SK-N-SH (cell line): ENCODE data around the gene USP28. TPM values are rescaled to one million over a fixed set of nuclear protein-coding genes. Genes with fewer than 3 reads are reported as not detected.
"Not testable (repeated sequence)": the region's sequence is repeated elsewhere in the genome, so short reads cannot be mapped to it uniquely, and the experiment has no call there.

Experiments
- CTCF ChIA-PET: fragments of 300-600, 350-600 bp; formaldehyde crosslinking; extraction: SDS; loops from one replicate; lab custom pipeline; 2021; lab: Yijun Ruan, JAX
- POLR2A ChIA-PET: fragments of 350-600 bp; sonication (Branson Sonifier 250); formaldehyde crosslinking; extraction: SDS; loops from one replicate; lab custom pipeline; 2020; ENCODE audit warnings: antibody characterized with exemption, inconsistent platforms; lab: Yijun Ruan, JAX
- DNase-seq: peaks from one replicate; pipeline ENCODE4 v3.0.0; 2012
- H2AFZ ChIP-seq: fragments of 200-600 bp; sonication (generic); 2 replicates; pipeline ENCODE4 v1.8.1; 2016; ENCODE audit warnings: antibody characterized with exemption, mild to moderate bottlenecking, low read depth
- H3F3A ChIP-seq: fragments of 200-600 bp; sonication (generic); replicated peaks from 2 replicates; pipeline ENCODE3; 2016; ENCODE audit warnings: antibody characterized with exemption, mild to moderate bottlenecking; ENCODE audit not compliant: insufficient read depth
- H3K27ac ChIP-seq, 2 experiments: fragments of 200-500 bp in 1 of 2; fragments of 200-600 bp in 1 of 2; sonication (Bioruptor generic) in 1 of 2; sonication (generic), shearing (Covaris generic) in 1 of 2; 2 replicates each; pipeline versions ENCODE4 v1.5.1 to v1.6.1; 2014 to 2016; ENCODE audit warnings: low read depth in 2 of 2, inconsistent platforms in 1 of 2, low read length in 1 of 2, mild to moderate bottlenecking in 1 of 2, mixed read lengths in 1 of 2
- H3K27me3 ChIP-seq: fragments of 200-600 bp; sonication (generic), shearing (Covaris generic); 2 replicates; pipeline ENCODE4 v1.6.1; 2016; ENCODE audit warnings: mixed run types; ENCODE audit not compliant: insufficient read depth
- H3K36me3 ChIP-seq, 2 experiments: fragments of 200-500 bp in 1 of 2; fragments of 200-600 bp in 1 of 2; sonication (Bioruptor generic) in 1 of 2; sonication (generic) in 1 of 2; replicated peaks in 1 of 2; 2 replicates each; pipeline versions ENCODE3 to v1.5.1; 2014 to 2016; ENCODE audit warnings: low read length in 1 of 2, mild to moderate bottlenecking in 1 of 2; ENCODE audit not compliant: insufficient read depth in 2 of 2, control insufficient read depth in 1 of 2
- H3K4me1 ChIP-seq, 2 experiments: fragments of 200-500 bp in 1 of 2; fragments of 200-600 bp in 1 of 2; sonication (Bioruptor generic) in 1 of 2; sonication (generic), shearing (Covaris generic) in 1 of 2; 2 replicates each; pipeline versions ENCODE4 v1.5.1 to v1.6.1; 2014 to 2016; ENCODE audit warnings: low read depth in 1 of 2, low read length in 1 of 2, mixed run types in 1 of 2; ENCODE audit not compliant: insufficient read depth in 2 of 2, control insufficient read depth in 1 of 2
- H3K4me2 ChIP-seq: fragments of 200-600 bp; sonication (generic), shearing (Covaris generic); 2 replicates; pipeline ENCODE4 v1.6.1; 2017; ENCODE audit warnings: mixed run types
- H3K4me3 ChIP-seq, 2 experiments: fragments of 200-500 bp in 1 of 2; fragments of 200-600 bp in 1 of 2; sonication (Bioruptor generic) in 1 of 2; sonication (generic), shearing (Covaris generic) in 1 of 2; 2 replicates each; pipeline versions ENCODE4 v1.5.1 to v1.8.1; 2014 to 2016; ENCODE audit warnings: low read depth in 2 of 2, inconsistent platforms in 1 of 2, low read length in 1 of 2, mild to moderate bottlenecking in 1 of 2, mixed read lengths in 1 of 2, moderate library complexity in 1 of 2
- H3K79me2 ChIP-seq: fragments of 200-600 bp; sonication (generic); 2 replicates; pipeline ENCODE4 v1.8.1; 2017; ENCODE audit warnings: mild to moderate bottlenecking; ENCODE audit not compliant: insufficient read depth
- H3K9ac ChIP-seq: fragments of 200-600 bp; sonication (generic); 2 replicates; pipeline ENCODE4 v1.6.1; 2017; ENCODE audit warnings: mixed run types
- H3K9me2 ChIP-seq: fragments of 200-600 bp; sonication (generic); 2 replicates; pipeline ENCODE4 v1.6.1; 2017; ENCODE audit warnings: mixed run types
- H3K9me3 ChIP-seq: fragments of 200-600 bp; sonication (generic); 2 replicates; pipeline ENCODE4 v1.6.1; 2017; ENCODE audit warnings: mixed run types, mild to moderate bottlenecking, moderate library complexity
- H4K20me1 ChIP-seq: fragments of 200-600 bp; sonication (generic); 2 replicates; pipeline ENCODE4 v1.6.1; 2017; ENCODE audit warnings: mild to moderate bottlenecking, mixed run types; ENCODE audit not compliant: insufficient read depth
- CTCF ChIP-seq: fragments of 200-600 bp; sonication (generic); IDR thresholded peaks from 2 replicates; pipeline ENCODE4 v1.6.1; 2017; ENCODE audit warnings: antibody characterized with exemption, mild to moderate bottlenecking, moderate library complexity
- FOXJ3 ChIP-seq: sonication (generic); formaldehyde crosslinking; IDR thresholded peaks from 2 replicates; pipeline ENCODE4 v1.5.1; 2020; ENCODE audit warnings: mild to moderate bottlenecking, missing genetic modification reagents
- MAX ChIP-seq: IDR thresholded peaks from 2 replicates; pipeline ENCODE4 v1.4.0; 2012; ENCODE audit warnings: low read depth
- NFIC ChIP-seq: IDR thresholded peaks from 2 replicates; pipeline ENCODE4 v1.4.0; 2012; ENCODE audit warnings: borderline replicate concordance
- NRF1 ChIP-seq: IDR thresholded peaks from 2 replicates; pipeline ENCODE4 v1.6.1; 2012; ENCODE audit warnings: low read depth, mild to moderate bottlenecking, low read length
- POLR2AphosphoS5 ChIP-seq: IDR thresholded peaks from 2 replicates; pipeline ENCODE4 v1.6.1; 2012; ENCODE audit warnings: low read depth, low read length
- RAD21 ChIP-seq: IDR thresholded peaks from 2 replicates; pipeline ENCODE4 v1.6.1; 2012; ENCODE audit warnings: mild to moderate bottlenecking, low read length
- RCOR1 ChIP-seq: fragments of 150-350 bp; IDR thresholded peaks from 2 replicates; pipeline ENCODE4 v1.6.1; 2017; ENCODE audit warnings: antibody characterized with exemption, low read length
- REST ChIP-seq: IDR thresholded peaks from 2 replicates; pipeline ENCODE4 v1.6.1; 2012; ENCODE audit warnings: mild to moderate bottlenecking, low read depth, low read length, moderate library complexity
- SMC3 ChIP-seq: IDR thresholded peaks from 2 replicates; pipeline ENCODE4 v1.6.1; 2012; ENCODE audit warnings: low read depth, low read length, improper control_type of control experiment
- TCF12 ChIP-seq: IDR thresholded peaks from 2 replicates; pipeline ENCODE4 v1.4.0; 2012
- WGBS: methylation state at CpG from one replicate; pipeline ENCODE4 v1.1.6; 2017; ENCODE audit warnings: low lambda C conversion rate; 5-methylcytosine and 5-hydroxymethylcytosine counted together
- polyA plus RNA-seq, 3 experiments: library from polyadenylated mRNA; depleted of rRNA; stranded (reverse); fragments of >200 nt; gene quantifications; 2 replicates each; pipeline ENCODE4 v1.2.3, GENCODE V29; 2012

The USP28 gene
- polyA plus RNA-seq, 1 of the 3 experiments (the other 2 are of a cell fraction), result 20.0 TPM

DNA sequence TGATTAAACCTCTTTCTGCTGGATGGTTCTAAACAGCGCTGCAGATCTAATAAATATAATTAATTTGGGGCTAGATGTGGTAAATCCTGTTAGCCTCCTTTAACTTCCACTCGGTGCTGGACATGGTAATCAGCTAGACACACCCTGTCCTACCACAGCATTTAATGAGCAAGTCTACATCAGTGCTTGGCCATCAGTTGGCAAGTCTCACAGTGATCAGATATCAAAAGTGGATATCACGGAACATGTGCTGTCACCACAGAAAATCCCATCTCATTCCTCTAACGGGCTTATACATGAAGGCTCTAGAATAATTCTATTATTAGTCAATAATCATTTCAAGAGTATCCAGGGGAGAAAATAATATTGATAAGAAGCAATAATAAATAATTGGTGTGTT, 5.6 kb upstream of the USP28 start (continued):
- no peak for TF ChIP-seq REST

GRCh38 chr11:113879446-113879845, 4.1 kb upstream of the USP28 start:
- H4K20me1 ChIP-seq, H3K4me1 ChIP-seq, H3K4me2 ChIP-seq, DNase-seq, H3K9me2 ChIP-seq, H3K79me2 ChIP-seq, H3K4me3 ChIP-seq, CTCF ChIA-PET, POLR2A ChIA-PET, H3K27ac ChIP-seq, H3K36me3 ChIP-seq, H3K9me3 ChIP-seq, H3K9ac ChIP-seq, H2AFZ ChIP-seq, H3F3A ChIP-seq, H3K27me3 ChIP-seq: not testable (repeated sequence)
- WGBS, result 58% methylated on average over 2 of the region's 4 CpGs

DNA sequence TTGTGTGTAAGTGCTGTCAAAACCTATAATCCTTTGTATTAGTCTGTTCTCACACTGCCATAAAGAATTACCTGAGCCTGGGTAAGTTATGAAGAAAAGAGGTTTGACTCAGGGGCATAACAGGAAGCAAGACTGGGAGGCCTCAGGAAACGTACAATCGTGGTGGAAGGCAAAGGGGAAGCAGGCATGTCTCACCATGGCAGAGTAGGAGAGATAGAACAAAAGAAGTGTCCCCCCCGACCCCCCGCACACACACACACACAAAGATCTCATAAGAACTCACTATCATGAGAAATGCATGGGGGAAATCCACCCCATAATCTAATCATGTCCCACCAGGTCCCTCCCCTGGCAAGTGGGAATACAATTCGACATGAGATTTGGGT, 2.3 kb upstream of the USP28 start:
- CTCF ChIA-PET, result no interaction called here
- H3K4me1 ChIP-seq, result peaks cover 7 to 10% of the 10 kb centered on the region in 2 experiments; a peak in 3 of 4 replicates
- H3K27me3 ChIP-seq, result no peaks in the 10 kb centered on the region
- no peak for DNase-seq
- no peaks in the 10 kb centered on the region for H3K36me3 ChIP-seq
- no peak overlapping the region for H3K4me2 ChIP-seq
- no peak overlapping the region for H3K9ac ChIP-seq
- no peak for TF ChIP-seq RAD21
- no peak for TF ChIP-seq CTCF
- no peak for TF ChIP-seq FOXJ3
- no peak for TF ChIP-seq TCF12
- TF ChIP-seq MAX, result no peak
- TF ChIP-seq NFIC, result no peak
- no peak for TF ChIP-seq SMC3
- TF ChIP-seq NRF1, result no peak
- no peak for TF ChIP-seq POLR2AphosphoS5
- TF ChIP-seq REST, result no peak
- no peak for TF ChIP-seq RCOR1
- no peaks in the 10 kb centered on the region for H4K20me1 ChIP-seq
- no peaks in the 10 kb centered on the region for H3F3A ChIP-seq
- no peaks in the 10 kb centered on the region for H3K9me2 ChIP-seq
- H3K27ac ChIP-seq, result no peak overlapping the region
- no peak overlapping the region for H3K4me3 ChIP-seq
- POLR2A ChIA-PET, result no interaction called here
- 85% methylated on average over 5 of the region's 5 CpGs for WGBS
- H3K79me2 ChIP-seq, result peaks cover 24% of the 10 kb centered on the region; the same call in 1 of the 2 replicates
- no peak overlapping the region for H2AFZ ChIP-seq
- no peaks in the 10 kb centered on the region for H3K9me3 ChIP-seq
